Measurements from ENCODE around the gene NFIX. TPM values are rescaled to one million over a fixed set of nuclear protein-coding genes. Genes with fewer than 3 reads are reported as not detected.

Gene NFIX
- total and polyA plus RNA-seq, 12 donors = 16.8 to 162 (median 138) TPM

DNA sequence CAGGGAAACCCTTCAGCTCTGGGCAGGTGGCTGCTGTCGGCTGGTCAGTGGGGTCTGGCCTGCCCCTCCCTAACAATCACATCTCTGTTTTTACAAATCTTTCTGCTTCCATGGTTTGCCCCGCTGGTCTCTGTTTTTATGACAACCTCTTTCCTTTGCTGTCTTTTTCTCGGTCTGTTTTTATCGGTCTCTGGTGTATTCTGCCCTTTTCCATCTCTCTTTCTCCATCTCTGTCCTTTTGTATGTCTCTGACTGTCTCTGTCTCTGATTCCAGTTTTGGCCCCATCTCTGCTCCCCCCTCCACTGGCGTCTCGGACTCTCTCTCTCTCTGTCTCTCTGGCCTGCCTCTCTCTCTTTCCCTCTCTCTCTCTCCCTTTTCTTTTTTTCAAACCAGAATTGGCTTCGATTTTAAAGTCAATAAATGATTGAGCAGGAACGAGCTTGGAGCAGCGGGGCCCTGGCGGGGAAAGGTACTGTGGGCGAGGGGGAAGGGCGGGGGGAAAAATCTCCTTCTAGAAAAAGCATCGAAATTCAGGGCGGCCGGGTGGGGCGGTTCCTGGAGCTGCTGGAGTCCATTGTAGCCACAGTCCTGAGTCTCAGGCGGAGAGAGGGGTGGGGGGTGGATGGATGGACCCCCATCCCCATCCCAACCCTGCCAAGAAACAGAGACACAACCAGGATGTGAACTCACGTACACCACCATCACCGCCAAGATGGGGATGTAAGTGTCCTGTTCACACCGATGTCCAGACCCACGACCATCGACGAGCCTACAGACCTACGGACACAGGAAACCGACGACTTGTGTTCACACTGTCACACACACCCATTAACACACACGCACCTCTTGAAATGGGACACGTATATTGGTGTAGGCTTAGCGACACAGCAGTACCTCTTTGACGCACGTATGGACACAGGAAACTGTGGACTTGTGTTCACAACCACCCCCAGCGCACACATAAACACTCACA is 3.0 kb downstream of the NFIX start:
- intact Hi-C loops (cut with DNase I) = loop anchor here in 6 of 10 donors (2.0 to 10.0 kb wide), 5 partner anchors 19 to 79 kb away; no protein-coding TSS in a partner anchor
- DNase-seq (no peak), ATAC-seq (no peak)
- TF ChIP-seq, protein P1, sequence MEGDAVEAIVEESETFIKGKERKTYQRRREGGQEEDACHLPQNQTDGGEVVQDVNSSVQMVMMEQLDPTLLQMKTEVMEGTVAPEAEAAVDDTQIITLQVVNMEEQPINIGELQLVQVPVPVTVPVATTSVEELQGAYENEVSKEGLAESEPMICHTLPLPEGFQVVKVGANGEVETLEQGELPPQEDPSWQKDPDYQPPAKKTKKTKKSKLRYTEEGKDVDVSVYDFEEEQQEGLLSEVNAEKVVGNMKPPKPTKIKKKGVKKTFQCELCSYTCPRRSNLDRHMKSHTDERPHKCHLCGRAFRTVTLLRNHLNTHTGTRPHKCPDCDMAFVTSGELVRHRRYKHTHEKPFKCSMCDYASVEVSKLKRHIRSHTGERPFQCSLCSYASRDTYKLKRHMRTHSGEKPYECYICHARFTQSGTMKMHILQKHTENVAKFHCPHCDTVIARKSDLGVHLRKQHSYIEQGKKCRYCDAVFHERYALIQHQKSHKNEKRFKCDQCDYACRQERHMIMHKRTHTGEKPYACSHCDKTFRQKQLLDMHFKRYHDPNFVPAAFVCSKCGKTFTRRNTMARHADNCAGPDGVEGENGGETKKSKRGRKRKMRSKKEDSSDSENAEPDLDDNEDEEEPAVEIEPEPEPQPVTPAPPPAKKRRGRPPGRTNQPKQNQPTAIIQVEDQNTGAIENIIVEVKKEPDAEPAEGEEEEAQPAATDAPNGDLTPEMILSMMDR (IDR thresholded peaks at IDR 0.05) = no peak
- WGBS, 2 donors = 84 to 86% methylated on average over 32 of the region's 32 CpGs
- peak overlapping the region in 7 of 10 donors; percentile 82 to 95 (median 90) for H3K4me3 ChIP-seq
- H3K36me3 ChIP-seq = peaks cover 0 to 17% (median 7%) of the 10 kb centered on the region in 9 donors
- H3K27me3 ChIP-seq = peaks cover 0 to 11% (median 0%) of the 10 kb centered on the region in 7 donors
- no peaks in the 10 kb centered on the region for H3K9me3 ChIP-seq
- H3K27ac ChIP-seq = peak overlapping the region in 8 of 10 donors; percentile 86 to 95 (median 92)
- H3K4me1 ChIP-seq = peaks cover 18 to 52% (median 44%) of the 10 kb centered on the region in 9 donors

DNA sequence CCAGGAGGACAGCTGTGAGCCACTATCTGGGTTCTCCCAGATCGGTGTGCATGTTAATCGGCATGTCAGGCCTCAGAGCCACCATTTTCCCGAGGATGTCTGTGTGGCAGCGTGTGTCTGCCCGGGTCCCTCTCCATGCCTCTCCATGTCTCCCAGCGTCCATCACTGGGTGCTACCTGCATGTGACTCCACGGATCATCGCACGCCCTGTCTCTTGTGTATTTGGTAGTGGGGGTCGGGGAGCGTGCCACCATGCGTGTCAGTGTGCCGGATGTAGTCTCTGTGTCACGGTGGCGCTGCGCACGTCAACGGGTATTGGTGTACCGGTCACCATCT is 5.9 kb downstream of the NFIX start:
- TF ChIP-seq, protein P1 (IDR thresholded peaks at IDR 0.05) = no peak
- intact Hi-C loops (cut with DNase I) = no loop called here
- Histone ChIP-seq H3K4me1 (peaks cover 18 to 78% (median 48%) of the 10 kb centered on the region in 9 donors), H3K36me3 (peaks cover 0 to 17% (median 7%) of the 10 kb centered on the region in 9 donors), H3K27me3 (peaks cover 0 to 8% (median 0%) of the 10 kb centered on the region in 7 donors), H3K27ac (peak overlapping the region in 9 of 10 donors; percentile 86 to 96 (median 93)), H3K9me3 (no peaks in the 10 kb centered on the region), H3K4me3 (peak overlapping the region in 3 of 10 donors; percentile 43 to 47 (median 45))
- 86 to 87% methylated on average over 19 of the region's 19 CpGs for WGBS, 2 donors
- no peak for DNase-seq
- no peak for ATAC-seq

DNA sequence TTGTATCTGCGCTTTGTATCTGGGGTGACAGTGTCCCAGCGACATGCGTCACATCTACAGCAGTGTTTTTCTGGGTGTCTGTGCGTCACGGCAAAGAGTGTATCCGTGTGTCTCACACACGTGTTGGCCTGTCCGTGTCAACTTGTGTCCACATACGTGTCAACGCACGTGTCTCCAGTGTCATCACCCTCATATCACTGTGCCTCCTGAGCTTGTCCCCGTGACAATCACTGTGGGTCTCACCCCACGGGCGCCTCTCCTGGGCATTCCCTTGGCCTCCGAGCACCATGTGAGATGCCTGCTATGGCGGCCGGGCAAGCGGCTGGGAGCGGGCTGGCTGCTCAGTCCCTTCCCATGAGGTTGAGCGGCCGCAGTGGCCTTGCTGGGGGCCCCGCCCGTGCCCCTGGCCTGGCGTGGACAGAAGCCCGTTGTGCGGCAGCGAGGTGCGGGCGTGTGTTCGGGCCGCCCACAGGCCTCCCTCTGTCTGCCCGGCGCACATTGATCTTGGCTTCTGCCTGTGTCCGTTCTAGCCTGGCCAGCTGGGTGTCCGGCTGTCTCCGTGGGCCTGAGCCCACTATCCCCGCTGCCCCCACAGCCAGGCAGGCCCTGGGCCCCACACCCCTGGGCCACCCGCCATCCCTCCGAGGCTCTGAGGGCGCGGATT is 6.4 kb downstream of the NFIX start:
- TF ChIP-seq, protein P1 (IDR thresholded peaks at IDR 0.05) = no peak
- Histone ChIP-seq H3K4me3 (peak overlapping the region in 9 of 10 donors; percentile 7 to 47 (median 40)), H3K9me3 (no peaks in the 10 kb centered on the region), H3K36me3 (peaks cover 0 to 17% (median 7%) of the 10 kb centered on the region in 9 donors), H3K4me1 (peaks cover 19 to 79% (median 50%) of the 10 kb centered on the region in 9 donors), H3K27me3 (peaks cover 0 to 3% (median 0%) of the 10 kb centered on the region in 7 donors), H3K27ac (peak overlapping the region; percentile 83 to 96 (median 92))
- DNase-seq (peak in 1 of 2 donors; percentile 50), ATAC-seq (peak; percentile 10 to 46 (median 25))
- 64 to 67% methylated on average over 41 of the region's 41 CpGs for WGBS, 2 donors
- intact Hi-C loops (cut with DNase I) = loop anchor here in 1 of 10 donors (2.0 kb wide), 1 partner anchor 21 kb away; no protein-coding TSS in a partner anchor

Data from heart right ventricle (tissue), 16 donors.